Raji (cell line): Measurements from ENCODE around the gene IPCEF1.

Source experiments
- POLR2A ChIP-seq: IDR thresholded peaks from 2 replicates; pipeline ENCODE4 v1.6.1; 2011; ENCODE audit warnings: low read depth, low read length, control low read depth; ENCODE audit not compliant: insufficient read depth

IPCEF1 gene

DNA sequence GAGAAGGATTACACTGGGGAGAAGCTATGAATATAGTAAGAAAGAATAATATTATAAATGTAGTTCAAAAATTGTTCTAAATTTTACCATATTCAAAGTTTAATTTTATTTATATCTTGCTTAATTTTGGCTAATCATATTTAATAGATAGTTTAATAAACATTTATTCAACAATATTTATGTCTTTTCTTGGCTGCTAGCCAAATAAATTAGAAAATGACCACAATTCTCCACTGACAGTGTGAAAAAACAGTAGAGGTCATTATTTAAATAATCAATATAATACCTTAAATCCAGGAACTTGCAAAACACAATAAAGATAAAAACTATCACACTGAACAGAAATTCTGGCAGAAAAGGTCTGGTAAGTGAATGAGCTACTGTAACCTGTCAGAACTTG, 145.9 kb downstream of the IPCEF1 start:
- no peak for TF ChIP-seq POLR2A

DNA sequence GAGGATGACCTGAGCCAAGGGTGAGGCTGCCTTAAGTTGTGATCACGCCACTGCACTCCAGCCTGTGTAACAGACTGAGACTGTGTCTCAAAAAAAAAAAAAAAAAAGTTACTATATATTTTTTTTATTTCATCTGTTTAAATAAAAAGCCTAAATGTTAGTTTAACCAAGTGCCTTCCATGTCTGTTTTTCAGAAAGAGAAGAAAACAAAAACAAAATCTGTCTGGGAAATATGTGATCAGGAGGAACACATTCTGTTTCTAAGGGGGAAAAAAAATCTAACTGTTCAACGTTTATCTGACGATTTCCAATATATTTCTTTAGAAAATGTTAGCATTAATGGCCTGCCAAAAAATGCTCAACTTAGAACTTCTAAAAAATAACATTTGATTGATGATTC, 147.0 kb downstream of the IPCEF1 start:
- TF ChIP-seq POLR2A, result no peak

DNA sequence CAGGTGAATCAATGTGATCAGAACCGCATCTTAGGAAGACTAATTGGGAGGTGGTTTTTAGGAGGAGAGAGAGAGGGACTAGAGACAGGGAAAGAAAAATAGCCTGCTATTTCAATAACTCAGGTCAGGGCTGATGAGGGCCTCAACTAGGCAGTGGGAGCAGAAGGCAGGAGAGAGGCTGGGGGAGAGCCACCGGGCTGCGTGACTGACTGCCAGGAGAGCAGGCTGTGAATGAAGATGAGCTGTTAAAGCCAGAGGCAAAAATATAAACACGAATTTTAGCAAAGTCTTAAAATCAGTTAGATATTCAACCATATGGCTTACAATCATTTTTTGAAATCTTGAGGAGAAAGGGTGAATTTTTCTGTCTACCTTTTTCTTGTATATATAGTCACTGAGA, 149.6 kb downstream of the IPCEF1 start:
- no peak for TF ChIP-seq POLR2A

DNA sequence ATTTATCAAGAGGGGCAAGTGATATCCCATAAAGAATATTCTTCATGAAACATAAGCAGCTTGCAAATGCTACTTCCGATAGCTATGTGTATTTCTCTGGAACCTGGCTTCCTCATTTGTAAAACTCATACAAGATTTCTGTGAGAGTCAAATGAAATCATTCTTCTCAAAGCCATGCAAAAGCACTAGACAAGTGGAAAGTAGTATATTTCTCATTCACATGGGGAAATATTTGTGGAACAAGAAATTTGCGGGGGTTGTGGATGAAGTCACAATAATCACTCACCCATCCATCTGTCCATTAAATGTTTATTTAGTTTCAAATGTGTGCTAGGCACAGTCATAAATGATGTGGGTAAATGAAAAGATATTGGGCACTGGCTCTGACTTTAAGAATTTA, 150.5 kb downstream of the IPCEF1 start:
- TF ChIP-seq POLR2A, result no peak

DNA sequence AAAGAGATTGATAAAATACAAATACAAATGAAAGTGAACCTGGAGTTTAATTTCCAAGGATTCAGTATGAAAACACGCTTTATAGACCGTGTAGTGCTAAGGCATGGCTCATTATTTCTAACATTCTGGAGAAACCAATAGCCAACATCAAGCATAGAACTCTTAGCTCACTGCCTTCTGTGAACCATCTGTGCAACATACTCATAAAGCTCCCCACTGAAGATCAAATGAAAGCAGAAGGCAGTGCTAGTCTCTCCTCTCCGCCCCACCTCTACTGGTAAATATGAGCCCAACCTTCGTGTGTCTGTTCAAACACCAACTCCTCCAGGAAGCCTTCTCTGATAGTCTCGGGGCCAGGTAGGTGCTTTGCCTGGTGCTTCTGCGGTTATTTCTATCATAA, 153.6 kb downstream of the IPCEF1 start:
- TF ChIP-seq POLR2A, result no peak

DNA sequence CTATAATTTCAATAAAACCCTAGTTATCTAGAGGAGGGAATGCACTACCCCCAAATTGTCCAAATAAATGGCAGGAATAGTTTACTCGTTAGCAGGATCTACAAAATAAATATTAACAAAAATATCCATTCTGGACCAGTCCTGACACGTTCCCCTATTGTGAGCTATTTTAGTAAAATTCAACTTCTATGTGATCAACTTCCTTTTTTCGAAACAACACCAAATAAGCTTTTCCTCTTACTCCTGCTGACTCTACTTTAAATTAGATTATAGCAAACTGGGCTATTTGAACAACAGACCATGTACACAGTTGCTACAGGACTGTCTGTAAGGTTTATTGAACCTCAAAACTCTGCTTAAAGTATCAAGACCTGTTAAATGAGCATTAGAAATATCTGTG, 154.3 kb downstream of the IPCEF1 start:
- no peak for TF ChIP-seq POLR2A

DNA sequence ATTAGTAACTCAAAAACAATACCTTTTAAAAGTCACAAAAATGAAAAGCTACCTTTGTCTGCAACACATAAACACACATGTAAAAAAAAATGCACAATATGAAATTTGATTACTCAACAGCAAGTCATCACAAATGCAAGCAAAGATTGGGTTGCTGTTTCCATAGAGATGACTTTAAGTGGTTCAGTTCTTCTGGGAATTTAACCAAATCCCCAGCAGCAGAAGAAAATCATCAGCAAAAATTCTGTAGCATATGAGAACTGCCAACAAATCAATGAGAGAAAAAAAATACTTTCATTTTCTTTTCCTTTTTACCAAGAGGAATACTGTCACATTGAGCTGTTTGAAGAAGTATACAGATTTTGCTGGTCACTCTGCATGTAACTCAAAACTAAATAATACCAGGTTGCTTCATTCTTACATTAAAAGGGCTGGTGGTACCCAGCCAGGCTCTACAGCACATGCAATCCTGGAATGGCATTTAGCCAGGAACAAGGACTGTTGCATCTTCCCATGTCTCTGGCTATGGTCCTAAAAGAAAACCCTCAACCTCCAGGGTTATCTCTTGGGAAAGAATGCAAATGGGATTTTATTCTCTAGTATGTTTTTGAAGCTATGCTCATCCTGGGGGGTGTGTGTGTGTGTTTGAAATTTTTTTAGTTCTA, 159.3 kb downstream of the IPCEF1 start:
- TF ChIP-seq POLR2A, result no peak

DNA sequence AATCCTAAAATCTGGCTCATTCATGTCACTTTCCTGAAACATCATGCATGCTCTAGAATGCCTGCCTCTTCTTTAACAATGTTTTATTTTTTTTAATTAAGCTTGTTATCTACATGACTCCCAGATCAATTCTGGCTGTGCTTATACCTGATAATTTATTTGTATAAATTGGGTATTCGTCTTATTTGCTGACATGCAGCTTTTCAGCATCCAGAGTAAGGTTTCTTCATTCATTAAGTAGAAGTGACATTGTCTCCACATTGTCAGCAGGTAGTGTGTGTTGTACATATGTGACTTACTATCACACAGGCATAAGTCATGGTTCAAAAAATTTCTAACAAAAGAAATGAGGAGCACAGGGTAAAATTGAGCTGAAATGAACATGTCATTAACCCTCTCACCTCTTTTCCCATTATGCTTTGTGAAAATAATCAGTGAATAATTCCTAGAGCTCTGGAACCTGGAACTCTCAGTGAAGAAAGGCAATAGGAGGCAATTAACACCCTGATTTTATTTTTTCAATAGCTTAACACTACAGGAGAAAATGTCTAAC, 160.2 kb downstream of the IPCEF1 start:
- no peak for TF ChIP-seq POLR2A

DNA sequence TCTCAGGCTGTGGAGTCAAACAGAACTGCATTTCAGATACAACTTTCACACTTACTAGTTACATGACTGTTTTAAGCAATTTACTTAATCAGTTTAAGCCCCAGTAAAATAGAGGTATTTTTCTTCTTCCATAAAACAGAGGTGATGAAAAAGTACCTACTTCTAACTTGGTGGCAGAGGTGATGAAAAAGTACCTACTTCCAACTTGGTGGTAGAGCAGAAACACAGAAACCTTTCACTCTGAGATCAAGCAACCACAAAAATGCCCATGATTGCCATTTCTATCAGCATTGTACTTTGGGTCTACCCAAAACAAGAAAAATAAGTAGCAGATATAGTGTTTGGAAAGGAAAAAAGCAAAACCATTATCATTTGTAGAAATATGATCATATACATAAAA, 168.9 kb downstream of the IPCEF1 start:
- TF ChIP-seq POLR2A, result no peak

DNA sequence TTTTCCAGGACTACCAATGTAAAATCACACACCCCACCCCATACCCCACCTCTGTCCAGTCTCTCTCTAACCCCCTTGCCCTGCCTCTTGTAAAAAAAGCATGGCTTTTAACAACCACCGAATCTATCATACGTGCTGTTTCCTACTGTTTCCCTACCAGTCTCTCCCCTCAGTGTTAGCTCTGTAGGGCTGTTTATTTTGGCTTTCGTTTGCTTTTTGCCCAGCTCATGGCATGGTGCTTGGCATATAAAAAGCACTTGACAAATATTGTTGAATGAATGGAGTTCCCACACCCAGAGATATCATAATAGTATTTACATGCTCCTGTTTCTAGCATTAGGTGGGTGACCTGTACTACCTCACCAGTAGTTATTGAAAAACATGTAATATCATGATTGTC, 169.4 kb downstream of the IPCEF1 start:
- TF ChIP-seq POLR2A, result no peak

DNA sequence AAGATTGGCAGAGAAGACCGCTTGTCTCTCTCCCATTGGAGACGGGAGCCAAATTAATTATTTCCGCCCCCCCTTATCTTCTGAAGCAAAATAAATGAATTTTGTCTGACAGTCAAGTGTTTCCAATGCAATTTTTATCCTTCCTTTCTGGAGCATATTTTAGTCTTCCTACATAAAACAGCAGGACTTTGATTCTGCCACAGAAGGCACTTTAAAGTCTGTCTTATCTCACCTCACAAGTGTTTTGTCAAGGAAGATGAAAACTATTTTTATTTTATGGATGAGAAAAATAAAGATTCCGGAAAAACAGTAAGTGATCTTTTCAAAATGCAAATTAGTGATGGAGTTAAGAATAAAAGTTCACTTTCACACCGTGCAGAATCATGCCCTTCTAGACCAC, 177.2 kb downstream of the IPCEF1 start:
- TF ChIP-seq POLR2A, result no peak

DNA sequence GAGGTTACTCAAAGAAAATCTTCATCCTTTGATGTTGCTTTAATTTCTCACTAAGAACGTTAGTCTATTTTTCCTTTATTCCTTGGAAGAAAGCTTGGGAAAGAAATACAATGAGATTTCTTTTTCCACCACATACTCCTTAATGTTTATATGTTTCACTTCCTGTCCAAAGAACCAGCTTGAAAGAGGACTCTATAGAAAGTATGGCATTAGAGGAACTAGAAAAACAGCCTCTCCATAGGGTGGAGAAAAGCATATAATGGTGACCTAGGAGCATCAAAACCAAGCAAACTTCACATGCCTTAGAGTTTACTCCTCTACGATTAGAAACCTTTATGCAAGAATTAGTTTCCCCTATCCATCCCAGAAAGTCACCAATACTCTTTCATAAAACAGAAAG, 186.5 kb downstream of the IPCEF1 start:
- no peak for TF ChIP-seq POLR2A

DNA sequence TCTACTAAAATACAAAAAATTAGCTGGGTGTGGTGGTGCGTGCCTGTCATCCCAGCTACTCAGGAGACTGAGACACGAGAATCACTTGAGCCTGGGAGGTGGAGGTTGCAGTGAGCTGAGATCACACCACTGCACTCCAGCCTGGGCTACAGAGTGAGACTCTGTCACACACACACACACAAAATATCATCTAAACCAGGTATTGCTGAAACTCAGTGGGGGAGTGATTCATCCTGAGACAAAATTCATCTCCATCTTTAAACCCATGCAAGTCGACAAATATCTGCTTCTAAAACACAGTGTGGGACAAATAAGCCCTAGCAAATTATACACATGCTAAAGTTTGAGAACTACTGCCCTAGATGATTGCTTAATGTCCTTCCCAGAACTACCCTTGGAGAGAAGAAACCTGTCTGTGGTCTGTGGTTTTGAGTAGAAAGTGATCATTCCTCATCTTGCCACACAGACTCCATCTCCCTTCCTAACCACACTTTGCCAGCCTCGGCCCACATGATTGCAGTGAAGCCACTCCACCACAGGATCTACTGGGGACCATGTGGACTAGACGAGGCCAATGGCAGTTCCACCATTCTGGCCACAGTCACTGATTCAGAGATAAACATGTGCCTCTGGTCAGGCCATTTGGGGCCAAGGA, 187.3 kb downstream of the IPCEF1 start:
- no peak for TF ChIP-seq POLR2A

DNA sequence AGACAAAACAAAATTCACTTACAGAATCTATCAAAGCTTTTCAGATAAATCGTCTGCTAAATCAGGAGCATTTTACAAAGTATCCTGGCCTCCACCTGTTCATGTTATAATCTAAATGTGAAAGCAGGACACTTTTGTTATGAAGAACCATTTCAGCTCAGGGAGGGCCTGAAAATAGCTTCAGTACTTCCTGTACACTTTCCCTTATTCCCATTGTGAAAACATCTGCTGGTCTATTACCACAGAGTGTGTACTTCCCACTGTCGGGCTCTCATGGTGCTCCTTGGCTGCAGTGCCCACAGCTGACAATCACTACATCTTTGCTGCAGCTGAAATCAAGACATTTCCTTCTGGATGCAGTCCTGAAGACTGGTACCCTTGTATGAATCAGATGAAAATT, 189.5 kb downstream of the IPCEF1 start:
- no peak for TF ChIP-seq POLR2A

DNA sequence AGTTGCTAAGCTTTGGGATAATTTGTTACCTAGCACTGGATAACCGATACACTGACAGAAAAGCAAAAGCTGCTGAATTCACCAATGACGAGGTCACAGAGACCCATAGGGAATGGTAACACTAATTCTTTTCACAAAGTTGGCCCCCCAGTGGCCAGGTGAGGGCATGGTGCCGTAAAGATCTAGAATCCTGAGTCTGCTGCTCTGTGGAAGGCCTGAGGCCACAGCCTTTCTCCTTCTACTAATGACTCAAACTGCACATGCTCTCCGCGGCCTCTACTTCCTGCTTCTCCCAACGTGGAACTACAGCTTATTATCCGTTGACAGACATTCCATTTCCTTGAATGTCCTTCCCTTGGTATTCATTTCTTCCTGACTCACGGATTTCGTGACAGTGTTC, 190.5 kb downstream of the IPCEF1 start:
- TF ChIP-seq POLR2A, result no peak

DNA sequence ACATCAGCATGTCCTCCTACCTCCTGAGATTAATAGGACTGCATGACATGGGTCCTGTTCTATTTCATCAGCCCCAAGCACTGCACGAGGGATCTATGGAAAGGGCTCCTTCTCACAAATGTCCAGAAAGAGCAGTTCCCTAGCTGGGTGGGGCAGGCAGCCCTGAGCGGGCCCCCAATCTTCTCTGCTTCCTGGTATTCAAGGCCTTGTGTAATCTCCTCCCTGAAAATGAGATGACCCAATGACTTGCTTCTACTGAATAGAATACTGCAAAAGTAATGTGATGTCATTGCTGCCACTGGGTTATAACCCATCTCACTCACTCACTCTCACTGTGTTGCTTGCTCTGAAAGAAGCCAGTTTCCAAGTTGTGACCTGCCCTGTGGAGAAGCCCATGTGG, 191.1 kb downstream of the IPCEF1 start:
- TF ChIP-seq POLR2A, result no peak

DNA sequence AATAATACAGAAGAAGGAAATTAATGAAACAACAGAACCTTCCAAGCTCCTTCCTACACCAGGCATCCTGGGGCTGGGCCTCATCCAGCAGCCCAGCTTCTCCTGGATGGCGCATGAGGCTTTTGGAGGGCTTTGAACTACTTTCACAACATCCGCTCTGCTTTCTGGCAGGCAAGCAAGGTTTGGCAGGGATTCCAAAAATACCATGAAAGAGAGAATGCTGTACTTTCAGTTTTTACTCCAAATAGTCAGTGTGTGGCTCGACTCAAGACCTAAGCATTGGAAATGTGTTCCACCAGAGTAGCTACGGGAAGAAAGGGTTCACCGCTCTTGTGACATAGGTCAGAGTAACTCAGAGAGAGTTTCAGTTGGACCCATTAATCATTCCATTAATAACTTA, 192.2 kb downstream of the IPCEF1 start:
- no peak for TF ChIP-seq POLR2A
